WTC11 (cell line): Measurements from ENCODE around the gene NPAS3. TPM values are rescaled to one million over a fixed set of nuclear protein-coding genes. Genes with fewer than 3 reads are reported as not detected.

Experiments
- ATAC-seq: fragments of 200-7000 bp; cut with Tn5 transposase; 2 replicates; pipeline ENCODE4 v1.10.0; 2021; ENCODE audit warnings: mild to moderate bottlenecking, moderate library complexity
- CTCF ChIA-PET: fragments of 300-600 bp; sonication (Branson Sonifier 250); formaldehyde crosslinking; loops from one replicate; lab custom pipeline; 2021; ENCODE audit warnings: antibody characterized with exemption; lab: Charles Lee
- POLR2A ChIA-PET: fragments of 350-600 bp; sonication (Branson Sonifier 250); formaldehyde crosslinking; loops from one replicate; lab custom pipeline; 2021; ENCODE audit warnings: antibody characterized with exemption; lab: Charles Lee
- DNase-seq: peaks from one replicate; pipeline ENCODE4 v3.0.0; 2021; ENCODE audit warnings: low spot score
- H3K27ac Mint-ChIP-seq: 2 replicates; pipeline ENCODE4 v1.8.0; 2021; ENCODE audit warnings: mixed read lengths
- H3K27me3 Mint-ChIP-seq: 2 replicates; pipeline ENCODE4 v1.8.0; 2021; ENCODE audit warnings: low read depth, mild to moderate bottlenecking, moderate library complexity, mixed read lengths
- H3K36me3 Mint-ChIP-seq: 2 replicates; pipeline ENCODE4 v1.8.0; 2021; ENCODE audit warnings: mixed read lengths
- H3K4me1 Mint-ChIP-seq: 2 replicates; pipeline ENCODE4 v1.8.0; 2022; ENCODE audit warnings: mixed read lengths
- H3K4me3 Mint-ChIP-seq: 2 replicates; pipeline ENCODE4 v1.8.0; 2021; ENCODE audit warnings: mild to moderate bottlenecking, moderate library complexity, mixed read lengths
- H3K9me3 Mint-ChIP-seq: 2 replicates; pipeline ENCODE4 v1.8.0; 2021; ENCODE audit warnings: mixed read lengths
- ELF4 ChIP-seq: sonication (generic); formaldehyde crosslinking; IDR thresholded peaks from 2 replicates; pipeline ENCODE4 v1.8.1; 2022; ENCODE audit warnings: low read depth, mild to moderate bottlenecking, moderate library complexity, missing genetic modification reagents
- ESRRA ChIP-seq: sonication (generic); formaldehyde crosslinking; IDR thresholded peaks from 2 replicates; pipeline ENCODE4 v1.8.1; 2022; ENCODE audit warnings: mild to moderate bottlenecking, missing genetic modification reagents, borderline replicate concordance
- GTF2I ChIP-seq: fragments of 250-450 bp; sonication (Bioruptor Pico); conservative IDR thresholded peaks from 2 replicates; pipeline ENCODE4 v1.4.0; 2021; ENCODE audit warnings: mild to moderate bottlenecking
- HMGA2 ChIP-seq: fragments of 250-450 bp; sonication (Bioruptor Pico); IDR thresholded peaks from 2 replicates; pipeline ENCODE4 v1.4.0; 2021; ENCODE audit warnings: mild to moderate bottlenecking, moderate library complexity
- IRF2 ChIP-seq: sonication (generic); formaldehyde crosslinking; IDR thresholded peaks from 2 replicates; pipeline ENCODE4 v1.8.0; 2022; ENCODE audit warnings: low read depth, missing genetic modification reagents, borderline replicate concordance
- JUN ChIP-seq: sonication (generic); formaldehyde crosslinking; IDR thresholded peaks from 2 replicates; pipeline ENCODE4 v1.8.0; 2023; ENCODE audit warnings: mild to moderate bottlenecking, missing genetic modification reagents
- MXD4 ChIP-seq: fragments of 250-450 bp; sonication (Bioruptor Pico); IDR thresholded peaks from 2 replicates; pipeline ENCODE4 v1.8.0; 2021; ENCODE audit warnings: mild to moderate bottlenecking, moderate library complexity, borderline replicate concordance
- MYBL2 ChIP-seq: sonication (generic); formaldehyde crosslinking; IDR thresholded peaks from 2 replicates; pipeline ENCODE4 v1.8.1; 2023; ENCODE audit warnings: mild to moderate bottlenecking, moderate library complexity, missing genetic modification reagents
- PRRX2 ChIP-seq: fragments of 250-450 bp; sonication (Bioruptor Pico); IDR thresholded peaks from 2 replicates; pipeline ENCODE4 v1.8.0; 2021; ENCODE audit warnings: mild to moderate bottlenecking
- RORB ChIP-seq: fragments of 250-450 bp; sonication (Bioruptor Pico); IDR thresholded peaks from 2 replicates; pipeline ENCODE4 v1.9.0; 2021; ENCODE audit warnings: mild to moderate bottlenecking
- SMAD4 ChIP-seq: sonication (generic); formaldehyde crosslinking; IDR thresholded peaks from 2 replicates; pipeline ENCODE4 v1.8.0; 2022; ENCODE audit warnings: mild to moderate bottlenecking, missing genetic modification reagents
- TCF7 ChIP-seq: sonication (generic); formaldehyde crosslinking; IDR thresholded peaks from 2 replicates; pipeline ENCODE4 v1.8.0; 2022; ENCODE audit warnings: mild to moderate bottlenecking, low read depth, missing genetic modification reagents, moderate library complexity
- ZNF423 ChIP-seq: fragments of 250-450 bp; sonication (Bioruptor Pico); IDR thresholded peaks from 2 replicates; pipeline ENCODE4 v2.1.2; 2022; ENCODE audit warnings: mild to moderate bottlenecking, moderate library complexity
- total RNA-seq: library from RNA; stranded (reverse); gene quantifications from 3 replicates; pipeline ENCODE4 v1.2.3, GENCODE V29; 2021
- TF ChIP-seq, protein P1 (sequence below): sonication (generic); formaldehyde crosslinking; IDR thresholded peaks from 2 replicates; pipeline ENCODE4 v1.8.0; 2022; ENCODE audit warnings: missing genetic modification reagents
- TF ChIP-seq, protein P2 (sequence below): sonication (generic); formaldehyde crosslinking; IDR thresholded peaks from 2 replicates; pipeline ENCODE4 v1.8.0; 2023; ENCODE audit warnings: mild to moderate bottlenecking, missing genetic modification reagents
- TF ChIP-seq, protein P3 (sequence below): sonication (generic); formaldehyde crosslinking; conservative IDR thresholded peaks from 2 replicates; pipeline ENCODE4 v1.8.1; 2022; ENCODE audit warnings: mild to moderate bottlenecking, missing genetic modification reagents

Gene NPAS3
- total RNA-seq, 1 experiment from 2014 or later: 3.2 TPM

DNA sequence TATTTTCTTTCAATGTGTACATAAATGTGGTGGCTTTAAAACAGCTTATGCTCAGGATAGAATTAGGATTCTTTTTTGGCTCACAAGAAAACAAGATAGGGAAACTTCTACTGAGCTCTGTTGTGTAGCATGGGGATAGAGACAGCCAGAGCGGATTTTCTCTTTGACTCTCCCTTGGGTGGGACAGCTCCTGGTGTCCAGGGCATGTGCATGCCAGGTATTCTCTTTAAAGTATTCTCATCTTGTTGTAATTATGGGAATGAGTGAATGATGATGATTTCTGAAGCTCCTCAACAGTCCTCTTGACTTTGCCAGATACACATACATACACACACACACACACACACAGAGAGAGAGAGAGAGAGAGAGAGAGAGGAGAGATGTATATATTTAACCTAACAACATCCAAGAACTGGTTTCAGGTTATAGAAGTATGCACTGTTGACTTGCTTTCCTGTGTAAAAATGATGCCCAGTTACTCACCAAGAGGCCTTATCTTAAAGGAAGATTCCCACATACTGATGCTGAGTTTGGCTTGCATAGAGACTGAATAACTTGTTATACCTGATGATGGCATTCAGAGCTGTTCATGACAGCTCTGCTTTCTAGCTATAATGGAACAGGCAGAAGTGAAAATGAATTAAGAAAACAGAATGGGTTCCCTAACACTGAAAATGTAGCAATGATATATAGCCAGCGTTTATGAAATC is 624.7 kb downstream of the NPAS3 start:
- no peak overlapping the region for H3K27ac Mint-ChIP-seq
- no peak for ATAC-seq
- POLR2A ChIA-PET: no interaction called here

DNA sequence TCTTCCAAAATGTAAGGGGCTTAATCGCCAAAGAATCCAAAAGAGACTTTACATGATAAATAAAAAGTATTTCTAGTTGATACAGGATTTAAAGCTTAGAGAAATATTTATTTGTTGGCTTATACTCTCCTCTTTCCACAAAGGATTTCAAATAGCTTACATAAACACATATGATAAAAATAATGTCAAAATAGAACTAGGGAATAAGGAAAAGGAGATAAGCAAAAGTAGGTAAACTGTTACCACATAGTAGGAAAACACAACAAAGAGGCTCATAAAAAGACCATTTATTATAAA is 625.2 kb downstream of the NPAS3 start:
- Mint-ChIP-seq H3K36me3 (no peaks in the 10 kb centered on the region), H3K9me3 (no peaks in the 10 kb centered on the region), H3K4me1 (peaks cover 53% of the 10 kb centered on the region), H3K27ac (no peak overlapping the region), H3K27me3 (no peaks in the 10 kb centered on the region), H3K4me3 (no peak overlapping the region)
- ChIA-PET POLR2A (no interaction called here), CTCF (interaction anchor here (0.5 kb wide), 1 partner anchor 286 kb away, joined by 5 read pairs; no protein-coding TSS in a partner anchor)
- DNase-seq: no peak
- ATAC-seq: no peak
- TF ChIP-seq, protein P1, sequence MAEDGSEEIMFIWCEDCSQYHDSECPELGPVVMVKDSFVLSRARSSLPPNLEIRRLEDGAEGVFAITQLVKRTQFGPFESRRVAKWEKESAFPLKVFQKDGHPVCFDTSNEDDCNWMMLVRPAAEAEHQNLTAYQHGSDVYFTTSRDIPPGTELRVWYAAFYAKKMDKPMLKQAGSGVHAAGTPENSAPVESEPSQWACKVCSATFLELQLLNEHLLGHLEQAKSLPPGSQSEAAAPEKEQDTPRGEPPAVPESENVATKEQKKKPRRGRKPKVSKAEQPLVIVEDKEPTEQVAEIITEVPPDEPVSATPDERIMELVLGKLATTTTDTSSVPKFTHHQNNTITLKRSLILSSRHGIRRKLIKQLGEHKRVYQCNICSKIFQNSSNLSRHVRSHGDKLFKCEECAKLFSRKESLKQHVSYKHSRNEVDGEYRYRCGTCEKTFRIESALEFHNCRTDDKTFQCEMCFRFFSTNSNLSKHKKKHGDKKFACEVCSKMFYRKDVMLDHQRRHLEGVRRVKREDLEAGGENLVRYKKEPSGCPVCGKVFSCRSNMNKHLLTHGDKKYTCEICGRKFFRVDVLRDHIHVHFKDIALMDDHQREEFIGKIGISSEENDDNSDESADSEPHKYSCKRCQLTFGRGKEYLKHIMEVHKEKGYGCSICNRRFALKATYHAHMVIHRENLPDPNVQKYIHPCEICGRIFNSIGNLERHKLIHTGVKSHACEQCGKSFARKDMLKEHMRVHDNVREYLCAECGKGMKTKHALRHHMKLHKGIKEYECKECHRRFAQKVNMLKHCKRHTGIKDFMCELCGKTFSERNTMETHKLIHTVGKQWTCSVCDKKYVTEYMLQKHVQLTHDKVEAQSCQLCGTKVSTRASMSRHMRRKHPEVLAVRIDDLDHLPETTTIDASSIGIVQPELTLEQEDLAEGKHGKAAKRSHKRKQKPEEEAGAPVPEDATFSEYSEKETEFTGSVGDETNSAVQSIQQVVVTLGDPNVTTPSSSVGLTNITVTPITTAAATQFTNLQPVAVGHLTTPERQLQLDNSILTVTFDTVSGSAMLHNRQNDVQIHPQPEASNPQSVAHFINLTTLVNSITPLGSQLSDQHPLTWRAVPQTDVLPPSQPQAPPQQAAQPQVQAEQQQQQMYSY: no peak
- TF ChIP-seq ESRRA (CRISPR knock-in tag) (no peak), MXD4 (CRISPR knock-in tag) (no peak)
- TF ChIP-seq, protein P2, sequence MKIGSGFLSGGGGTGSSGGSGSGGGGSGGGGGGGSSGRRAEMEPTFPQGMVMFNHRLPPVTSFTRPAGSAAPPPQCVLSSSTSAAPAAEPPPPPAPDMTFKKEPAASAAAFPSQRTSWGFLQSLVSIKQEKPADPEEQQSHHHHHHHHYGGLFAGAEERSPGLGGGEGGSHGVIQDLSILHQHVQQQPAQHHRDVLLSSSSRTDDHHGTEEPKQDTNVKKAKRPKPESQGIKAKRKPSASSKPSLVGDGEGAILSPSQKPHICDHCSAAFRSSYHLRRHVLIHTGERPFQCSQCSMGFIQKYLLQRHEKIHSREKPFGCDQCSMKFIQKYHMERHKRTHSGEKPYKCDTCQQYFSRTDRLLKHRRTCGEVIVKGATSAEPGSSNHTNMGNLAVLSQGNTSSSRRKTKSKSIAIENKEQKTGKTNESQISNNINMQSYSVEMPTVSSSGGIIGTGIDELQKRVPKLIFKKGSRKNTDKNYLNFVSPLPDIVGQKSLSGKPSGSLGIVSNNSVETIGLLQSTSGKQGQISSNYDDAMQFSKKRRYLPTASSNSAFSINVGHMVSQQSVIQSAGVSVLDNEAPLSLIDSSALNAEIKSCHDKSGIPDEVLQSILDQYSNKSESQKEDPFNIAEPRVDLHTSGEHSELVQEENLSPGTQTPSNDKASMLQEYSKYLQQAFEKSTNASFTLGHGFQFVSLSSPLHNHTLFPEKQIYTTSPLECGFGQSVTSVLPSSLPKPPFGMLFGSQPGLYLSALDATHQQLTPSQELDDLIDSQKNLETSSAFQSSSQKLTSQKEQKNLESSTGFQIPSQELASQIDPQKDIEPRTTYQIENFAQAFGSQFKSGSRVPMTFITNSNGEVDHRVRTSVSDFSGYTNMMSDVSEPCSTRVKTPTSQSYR (CRISPR knock-in tag): no peak
- TF ChIP-seq, all 79 proteins: peak for 0

More for the DNA sequence above, 624.7 kb downstream of the NPAS3 start:
- no peaks in the 10 kb centered on the region for H3K27me3 Mint-ChIP-seq
- peaks cover 53% of the 10 kb centered on the region for H3K4me1 Mint-ChIP-seq
- no peaks in the 10 kb centered on the region for H3K9me3 Mint-ChIP-seq
- CTCF ChIA-PET: no interaction called here
- H3K36me3 Mint-ChIP-seq: no peaks in the 10 kb centered on the region
- no peak for DNase-seq
- TF ChIP-seq, protein P3, sequence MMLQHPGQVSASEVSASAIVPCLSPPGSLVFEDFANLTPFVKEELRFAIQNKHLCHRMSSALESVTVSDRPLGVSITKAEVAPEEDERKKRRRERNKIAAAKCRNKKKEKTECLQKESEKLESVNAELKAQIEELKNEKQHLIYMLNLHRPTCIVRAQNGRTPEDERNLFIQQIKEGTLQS: no peak
- no peak for TF ChIP-seq SMAD4 (CRISPR knock-in tag)
- no peak for TF ChIP-seq HMGA2 (CRISPR knock-in tag)
- no peak for TF ChIP-seq JUN (CRISPR knock-in tag)
- no peak for TF ChIP-seq PRRX2 (CRISPR knock-in tag)
- no peak for TF ChIP-seq MYBL2 (CRISPR knock-in tag)
- TF ChIP-seq GTF2I (CRISPR knock-in tag): no peak
- TF ChIP-seq RORB (CRISPR knock-in tag): no peak
- TF ChIP-seq IRF2 (CRISPR knock-in tag): no peak
- no peak for TF ChIP-seq ELF4
- no peak for TF ChIP-seq TCF7 (CRISPR knock-in tag)
- no peak for TF ChIP-seq ZNF423
- H3K4me3 Mint-ChIP-seq: no peak overlapping the region
